ENCODE results near the gene EIF4G1.

The EIF4G1 gene

GRCh38 chr3:184345317-184346144 is 31.1 kb downstream of the EIF4G1 start:
- no peak overlapping the region for H3K9ac ChIP-seq (ENCODE audit: low read length)
- no peaks in the 10 kb centered on the region for H4K20me1 ChIP-seq (ENCODE audit: insufficient read depth, low read length)
- no peaks in the 10 kb centered on the region for H3K36me3 ChIP-seq (ENCODE audit: insufficient read depth, low read length)
- no peaks in the 10 kb centered on the region for H3K9me3 ChIP-seq (ENCODE audit: low read length)
- H3K9me2 ChIP-seq (ENCODE audit: low read depth, low read length), result no peaks in the 10 kb centered on the region
- no peak overlapping the region for H3K27ac ChIP-seq (ENCODE audit: low read depth, low read length, poor library complexity, severe bottlenecking)
- no peak overlapping the region for H3K4me3 ChIP-seq (ENCODE audit: low read depth, low read length, poor library complexity, severe bottlenecking)
- H2AFZ ChIP-seq (ENCODE audit: low read length), result no peak overlapping the region
- H3K79me2 ChIP-seq (ENCODE audit: insufficient read depth, low read length), result no peaks in the 10 kb centered on the region
- H3F3A ChIP-seq (ENCODE audit: insufficient read depth, low read length), result no peaks in the 10 kb centered on the region
- H3K27me3 ChIP-seq (ENCODE audit: insufficient read depth, low read length), result no peaks in the 10 kb centered on the region; the same call in 1 of the 2 replicates
- TF ChIP-seq, protein P1, sequence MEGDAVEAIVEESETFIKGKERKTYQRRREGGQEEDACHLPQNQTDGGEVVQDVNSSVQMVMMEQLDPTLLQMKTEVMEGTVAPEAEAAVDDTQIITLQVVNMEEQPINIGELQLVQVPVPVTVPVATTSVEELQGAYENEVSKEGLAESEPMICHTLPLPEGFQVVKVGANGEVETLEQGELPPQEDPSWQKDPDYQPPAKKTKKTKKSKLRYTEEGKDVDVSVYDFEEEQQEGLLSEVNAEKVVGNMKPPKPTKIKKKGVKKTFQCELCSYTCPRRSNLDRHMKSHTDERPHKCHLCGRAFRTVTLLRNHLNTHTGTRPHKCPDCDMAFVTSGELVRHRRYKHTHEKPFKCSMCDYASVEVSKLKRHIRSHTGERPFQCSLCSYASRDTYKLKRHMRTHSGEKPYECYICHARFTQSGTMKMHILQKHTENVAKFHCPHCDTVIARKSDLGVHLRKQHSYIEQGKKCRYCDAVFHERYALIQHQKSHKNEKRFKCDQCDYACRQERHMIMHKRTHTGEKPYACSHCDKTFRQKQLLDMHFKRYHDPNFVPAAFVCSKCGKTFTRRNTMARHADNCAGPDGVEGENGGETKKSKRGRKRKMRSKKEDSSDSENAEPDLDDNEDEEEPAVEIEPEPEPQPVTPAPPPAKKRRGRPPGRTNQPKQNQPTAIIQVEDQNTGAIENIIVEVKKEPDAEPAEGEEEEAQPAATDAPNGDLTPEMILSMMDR (IDR thresholded peaks at IDR 0.05; ENCODE audit: low read length), result peak; percentile 56
- no peak for TF ChIP-seq EZH2 (IDR thresholded peaks at IDR 0.05; ENCODE audit: borderline replicate concordance, low read length)
- no peak overlapping the region for H3K4me2 ChIP-seq (ENCODE audit: low read length)
- H3K4me1 ChIP-seq (ENCODE audit: insufficient read depth, low read length, severe bottlenecking), result no peaks in the 10 kb centered on the region

DNA sequence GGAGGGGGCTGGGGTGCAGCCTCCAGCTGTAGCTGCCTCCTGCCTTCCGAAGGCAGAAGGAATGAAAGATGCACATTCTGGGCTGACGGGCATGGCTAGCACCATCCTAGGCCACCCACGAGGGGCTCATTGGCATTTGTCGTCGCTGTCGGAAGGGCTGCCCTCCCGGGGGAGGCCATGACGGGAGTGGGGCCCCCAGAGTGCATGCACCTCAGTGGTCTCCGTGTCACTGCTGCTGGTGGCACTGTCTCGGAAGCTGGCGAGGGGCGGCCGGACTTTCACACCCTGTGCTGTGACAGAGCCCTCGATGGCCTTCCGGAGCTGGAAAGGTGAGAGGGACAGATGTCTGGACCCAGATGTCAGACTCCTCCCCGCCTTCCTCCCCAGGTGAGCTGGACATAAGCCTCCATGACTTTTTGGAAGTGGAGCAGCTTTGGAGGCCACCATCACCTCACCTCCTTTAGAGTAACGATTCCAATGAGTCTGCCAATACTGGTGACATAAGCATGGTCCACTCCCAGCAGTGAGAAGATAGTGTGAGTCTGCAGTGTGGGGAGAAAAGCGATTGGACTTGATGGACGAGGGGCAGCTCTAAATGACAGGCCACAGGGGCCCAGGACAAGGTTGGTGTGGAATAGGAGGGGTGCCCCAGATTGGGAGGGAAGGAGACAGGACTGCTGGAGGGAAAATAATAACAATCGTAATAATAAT is 32.2 kb downstream of the EIF4G1 start:
- Histone ChIP-seq H3K4me1 (ENCODE audit: insufficient read depth, low read length, severe bottlenecking) (no peaks in the 10 kb centered on the region), H3K79me2 (ENCODE audit: insufficient read depth, low read length) (no peaks in the 10 kb centered on the region), H3F3A (ENCODE audit: insufficient read depth, low read length) (no peaks in the 10 kb centered on the region), H3K36me3 (ENCODE audit: insufficient read depth, low read length) (no peaks in the 10 kb centered on the region), H3K4me3 (ENCODE audit: low read depth, low read length, poor library complexity, severe bottlenecking) (no peak overlapping the region), H3K9ac (ENCODE audit: low read length) (no peak overlapping the region), H4K20me1 (ENCODE audit: insufficient read depth, low read length) (no peaks in the 10 kb centered on the region), H3K9me2 (ENCODE audit: low read depth, low read length) (no peaks in the 10 kb centered on the region), H3K4me2 (ENCODE audit: low read length) (no peak overlapping the region), H3K27me3 (ENCODE audit: insufficient read depth, low read length) (no peaks in the 10 kb centered on the region; the same call in 1 of the 2 replicates), H3K9me3 (ENCODE audit: low read length) (no peaks in the 10 kb centered on the region), H2AFZ (ENCODE audit: low read length) (no peak overlapping the region), H3K27ac (ENCODE audit: low read depth, low read length, poor library complexity, severe bottlenecking) (no peak overlapping the region)
- TF ChIP-seq EZH2 (IDR thresholded peaks at IDR 0.05; ENCODE audit: borderline replicate concordance, low read length), result no peak
- TF ChIP-seq, protein P1 (IDR thresholded peaks at IDR 0.05; ENCODE audit: low read length), result no peak

DNA sequence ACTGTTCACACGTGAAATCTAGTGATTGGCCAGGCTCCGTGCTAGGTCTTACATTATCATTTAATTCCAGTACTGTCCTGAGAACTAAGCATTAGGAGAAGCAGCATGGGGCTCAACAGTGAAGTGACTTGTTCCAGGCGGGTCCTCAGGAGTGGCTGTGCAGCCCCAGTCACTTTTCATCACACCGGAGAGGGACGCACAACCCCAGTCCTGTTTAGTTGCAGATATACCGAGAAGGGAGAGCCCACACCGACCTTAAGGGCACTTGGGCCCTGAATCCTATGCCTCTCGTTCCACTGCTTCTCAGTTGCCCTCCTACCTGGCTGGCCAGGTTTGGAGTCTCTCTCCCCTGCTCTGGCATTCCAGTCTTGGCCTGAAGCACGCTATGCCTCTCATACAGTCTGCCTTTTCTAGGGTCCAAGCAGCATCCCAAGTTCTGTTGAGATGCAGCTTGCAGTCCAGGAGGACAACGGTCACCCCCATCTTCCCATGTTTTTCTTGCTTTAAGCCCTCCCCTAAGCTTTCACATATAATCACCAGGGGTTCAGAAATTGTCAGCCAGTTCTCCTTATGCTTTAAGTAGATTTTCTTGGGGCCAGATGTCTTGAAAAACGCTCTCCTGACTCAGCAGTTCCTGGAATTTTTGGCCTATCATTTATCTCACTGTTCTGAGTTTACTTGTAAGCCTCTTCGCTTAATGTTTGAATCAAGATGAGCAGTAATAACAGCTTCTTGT is 33.1 kb downstream of the EIF4G1 start:
- Histone ChIP-seq H3K36me3 (ENCODE audit: insufficient read depth, low read length) (no peaks in the 10 kb centered on the region), H3K4me1 (ENCODE audit: insufficient read depth, low read length, severe bottlenecking) (no peaks in the 10 kb centered on the region), H3K9ac (ENCODE audit: low read length) (no peak overlapping the region), H4K20me1 (ENCODE audit: insufficient read depth, low read length) (no peaks in the 10 kb centered on the region), H3K4me2 (ENCODE audit: low read length) (no peak overlapping the region), H3K4me3 (ENCODE audit: low read depth, low read length, poor library complexity, severe bottlenecking) (no peak overlapping the region), H2AFZ (ENCODE audit: low read length) (no peak overlapping the region), H3K9me2 (ENCODE audit: low read depth, low read length) (no peaks in the 10 kb centered on the region), H3F3A (ENCODE audit: insufficient read depth, low read length) (no peaks in the 10 kb centered on the region), H3K27me3 (ENCODE audit: insufficient read depth, low read length) (no peaks in the 10 kb centered on the region; the same call in 1 of the 2 replicates), H3K79me2 (ENCODE audit: insufficient read depth, low read length) (no peaks in the 10 kb centered on the region), H3K27ac (ENCODE audit: low read depth, low read length, poor library complexity, severe bottlenecking) (no peak overlapping the region), H3K9me3 (ENCODE audit: low read length) (no peaks in the 10 kb centered on the region)
- TF ChIP-seq EZH2 (IDR thresholded peaks at IDR 0.05; ENCODE audit: borderline replicate concordance, low read length), result no peak
- TF ChIP-seq, protein P1 (IDR thresholded peaks at IDR 0.05; ENCODE audit: low read length), result no peak

Data from OCI-LY1 (cell line).